HEK293 (cell line): ENCODE data around the gene POU2AF1.

Source experiments
- CTCF ChIA-PET: fragments of 350-600 bp; formaldehyde crosslinking; extraction: SDS; loops from one replicate; lab custom pipeline; 2021; ENCODE audit warnings: antibody characterized with exemption; lab: Yijun Ruan, JAX
- POLR2A ChIA-PET: fragments of 300-600 bp; formaldehyde crosslinking; extraction: SDS; loops from one replicate; lab custom pipeline; 2020; ENCODE audit warnings: antibody characterized with exemption, inconsistent platforms; lab: Yijun Ruan, JAX
- H3K27ac ChIP-seq: fragments of 200-500 bp; sonication (Bioruptor generic); 2 replicates; pipeline ENCODE4 v1.5.1; 2014; ENCODE audit warnings: low read depth, low read length, control low read depth, inconsistent platforms; ENCODE audit errors: extremely low read depth
- H3K36me3 ChIP-seq, 2 experiments: fragments of 200-500 bp in 1 of 2; sonication (Bioruptor generic) in 1 of 2; 1 replicate in 1 of 2; 2 replicates in 1 of 2; pipeline ENCODE4 v1.5.1; 2014 to 2017; ENCODE audit warnings: inconsistent platforms in 2 of 2, low read length in 2 of 2; ENCODE audit not compliant: control insufficient read depth in 2 of 2, insufficient read depth in 1 of 2
- H3K4me1 ChIP-seq: fragments of 200-500 bp; sonication (Bioruptor generic); 2 replicates; pipeline ENCODE4 v1.5.1; 2014; ENCODE audit warnings: mild to moderate bottlenecking, low read length, inconsistent platforms; ENCODE audit not compliant: control insufficient read depth, insufficient read depth
- H3K4me3 ChIP-seq: 2 replicates; pipeline ENCODE4 v1.5.1; 2011; ENCODE audit warnings: low read depth, mild to moderate bottlenecking, control low read depth, low read length, moderate library complexity
- H3K9me3 ChIP-seq: fragments of 200-500 bp; sonication (Bioruptor generic); 2 replicates; pipeline ENCODE4 v1.5.1; 2014; ENCODE audit warnings: low read depth, low read length, inconsistent platforms; ENCODE audit not compliant: control insufficient read depth, insufficient read depth
- EGR2 ChIP-seq: fragments of 450-650 bp; formaldehyde crosslinking; IDR thresholded peaks from 2 replicates; pipeline ENCODE4 v1.5.1; 2016; ENCODE audit warnings: low read depth, missing biosample characterization, missing genetic modification characterization
- SP7 ChIP-seq: fragments of 450-650 bp; formaldehyde crosslinking; IDR thresholded peaks from 2 replicates; pipeline ENCODE4 v1.5.1; 2016; ENCODE audit warnings: missing biosample characterization, missing genetic modification characterization
- TRIM28 ChIP-seq: IDR thresholded peaks from 2 replicates; pipeline ENCODE4 v1.6.1; 2011; ENCODE audit warnings: low read length, control low read depth, borderline replicate concordance
- ZNF175 ChIP-seq: fragments of 450-650 bp; formaldehyde crosslinking; IDR thresholded peaks from 2 replicates; pipeline ENCODE4 v1.5.1; 2016; ENCODE audit warnings: missing biosample characterization, missing genetic modification characterization
- ZNF184 ChIP-seq: fragments of 450-650 bp; IDR thresholded peaks from 2 replicates; pipeline ENCODE4 v1.5.1; 2018; ENCODE audit warnings: missing biosample characterization, mild to moderate bottlenecking, missing genetic modification characterization
- ZNF223 ChIP-seq: fragments of 450-650 bp; formaldehyde crosslinking; IDR thresholded peaks from 2 replicates; pipeline ENCODE4 v1.5.1; 2016; ENCODE audit warnings: missing biosample characterization, missing genetic modification characterization
- ZNF302 ChIP-seq: fragments of 450-650 bp; formaldehyde crosslinking; IDR thresholded peaks from 2 replicates; pipeline ENCODE4 v1.5.1; 2016; ENCODE audit warnings: missing biosample characterization, missing genetic modification characterization, low read depth
- ZNF335 ChIP-seq: fragments of 450-650 bp; formaldehyde crosslinking; conservative IDR thresholded peaks from 2 replicates; pipeline ENCODE4 v1.5.1; 2016; ENCODE audit warnings: missing biosample characterization, missing genetic modification characterization
- ZNF366 ChIP-seq: fragments of 450-650 bp; formaldehyde crosslinking; conservative IDR thresholded peaks from 2 replicates; pipeline ENCODE4 v1.5.1; 2016; ENCODE audit warnings: missing biosample characterization, missing genetic modification characterization
- ZNF548 ChIP-seq: fragments of 450-650 bp; formaldehyde crosslinking; IDR thresholded peaks from 2 replicates; pipeline ENCODE4 v1.5.1; 2016; ENCODE audit warnings: missing biosample characterization, missing genetic modification characterization
- ZNF561 ChIP-seq: fragments of 450-650 bp; IDR thresholded peaks from 2 replicates; pipeline ENCODE4 v1.5.1; 2018; ENCODE audit warnings: missing biosample characterization, missing genetic modification characterization, borderline replicate concordance
- ZNF600 ChIP-seq: fragments of 450-650 bp; formaldehyde crosslinking; IDR thresholded peaks from 2 replicates; pipeline ENCODE4 v1.5.1; 2016; ENCODE audit warnings: missing biosample characterization, missing genetic modification characterization
- ZNF621 ChIP-seq: fragments of 450-650 bp; formaldehyde crosslinking; IDR thresholded peaks from 2 replicates; pipeline ENCODE4 v1.5.1; 2017; ENCODE audit warnings: missing biosample characterization, missing genetic modification characterization
- ZNF654 ChIP-seq: fragments of 450-650 bp; formaldehyde crosslinking; IDR thresholded peaks from 2 replicates; pipeline ENCODE4 v1.5.1; 2016; ENCODE audit warnings: low read depth, missing biosample characterization, missing genetic modification characterization
- ZNF658 ChIP-seq: fragments of 450-650 bp; formaldehyde crosslinking; IDR thresholded peaks from 2 replicates; pipeline ENCODE4; 2016; ENCODE audit warnings: missing biosample characterization, missing genetic modification characterization
- ZNF776 ChIP-seq: fragments of 450-650 bp; formaldehyde crosslinking; IDR thresholded peaks from 2 replicates; pipeline ENCODE4 v1.5.0; 2017; ENCODE audit warnings: missing biosample characterization, missing genetic modification characterization, borderline replicate concordance
- ZNF791 ChIP-seq: fragments of 450-650 bp; formaldehyde crosslinking; IDR thresholded peaks from 2 replicates; pipeline ENCODE4 v1.5.1; 2016; ENCODE audit warnings: missing biosample characterization, missing genetic modification characterization
- TF ChIP-seq, protein P1 (sequence below): fragments of 450-650 bp; formaldehyde crosslinking; IDR thresholded peaks from 2 replicates; pipeline ENCODE4 v1.5.1; 2016; ENCODE audit warnings: missing biosample characterization, missing genetic modification characterization
- TF ChIP-seq, protein P2 (sequence below): fragments of 450-650 bp; formaldehyde crosslinking; IDR thresholded peaks from 2 replicates; pipeline ENCODE4 v1.5.1; 2016; ENCODE audit warnings: missing biosample characterization, missing genetic modification characterization, low read depth
- TF ChIP-seq, protein P3 (sequence below): fragments of 450-650 bp; formaldehyde crosslinking; IDR thresholded peaks from 2 replicates; pipeline ENCODE4 v1.5.1; 2016; ENCODE audit warnings: missing biosample characterization, missing genetic modification characterization
- TF ChIP-seq, protein P4 (sequence below): fragments of 450-650 bp; formaldehyde crosslinking; IDR thresholded peaks from 2 replicates; pipeline ENCODE4 v1.5.1; 2016; ENCODE audit warnings: missing biosample characterization, missing genetic modification characterization
- TF ChIP-seq, protein P5 (sequence below): fragments of 450-650 bp; formaldehyde crosslinking; IDR thresholded peaks from 2 replicates; pipeline ENCODE4 v1.5.0; 2017; ENCODE audit warnings: missing biosample characterization, missing genetic modification characterization, borderline replicate concordance

POU2AF1 gene

DNA sequence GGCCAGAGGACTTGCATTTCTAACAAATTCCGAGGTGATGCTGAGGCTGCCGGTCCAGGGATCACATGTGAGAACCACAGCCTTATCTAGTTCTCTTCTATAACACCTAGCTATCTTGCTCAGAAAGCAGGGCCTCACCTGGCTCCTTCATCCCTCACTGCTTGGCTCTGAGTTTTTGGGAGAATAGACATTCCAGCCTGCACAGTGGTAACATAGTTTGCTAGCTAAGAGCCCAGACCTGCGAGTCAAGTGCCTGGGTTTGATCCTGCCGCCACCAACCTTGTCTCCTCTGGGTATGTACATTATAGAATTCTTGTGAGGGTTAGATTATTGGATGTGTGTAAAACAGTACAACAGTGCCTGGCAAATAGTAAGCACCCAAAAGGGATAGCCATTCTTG, 13.5 kb upstream of the POU2AF1 start (continued):
- TF ChIP-seq, protein P1, sequence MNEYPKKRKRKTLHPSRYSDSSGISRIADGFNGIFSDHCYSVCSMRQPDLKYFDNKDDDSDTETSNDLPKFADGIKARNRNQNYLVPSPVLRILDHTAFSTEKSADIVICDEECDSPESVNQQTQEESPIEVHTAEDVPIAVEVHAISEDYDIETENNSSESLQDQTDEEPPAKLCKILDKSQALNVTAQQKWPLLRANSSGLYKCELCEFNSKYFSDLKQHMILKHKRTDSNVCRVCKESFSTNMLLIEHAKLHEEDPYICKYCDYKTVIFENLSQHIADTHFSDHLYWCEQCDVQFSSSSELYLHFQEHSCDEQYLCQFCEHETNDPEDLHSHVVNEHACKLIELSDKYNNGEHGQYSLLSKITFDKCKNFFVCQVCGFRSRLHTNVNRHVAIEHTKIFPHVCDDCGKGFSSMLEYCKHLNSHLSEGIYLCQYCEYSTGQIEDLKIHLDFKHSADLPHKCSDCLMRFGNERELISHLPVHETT (tag by site-specific recombination) = no peak
- TF ChIP-seq ZNF791 (tag by site-specific recombination) (no peak), ZNF658 (tag by site-specific recombination) (no peak), SP7 (tag by site-specific recombination) (no peak)
- TF ChIP-seq, protein P2, sequence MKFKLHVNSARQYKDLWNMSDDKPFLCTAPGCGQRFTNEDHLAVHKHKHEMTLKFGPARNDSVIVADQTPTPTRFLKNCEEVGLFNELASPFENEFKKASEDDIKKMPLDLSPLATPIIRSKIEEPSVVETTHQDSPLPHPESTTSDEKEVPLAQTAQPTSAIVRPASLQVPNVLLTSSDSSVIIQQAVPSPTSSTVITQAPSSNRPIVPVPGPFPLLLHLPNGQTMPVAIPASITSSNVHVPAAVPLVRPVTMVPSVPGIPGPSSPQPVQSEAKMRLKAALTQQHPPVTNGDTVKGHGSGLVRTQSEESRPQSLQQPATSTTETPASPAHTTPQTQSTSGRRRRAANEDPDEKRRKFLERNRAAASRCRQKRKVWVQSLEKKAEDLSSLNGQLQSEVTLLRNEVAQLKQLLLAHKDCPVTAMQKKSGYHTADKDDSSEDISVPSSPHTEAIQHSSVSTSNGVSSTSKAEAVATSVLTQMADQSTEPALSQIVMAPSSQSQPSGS (tag by site-specific recombination) = no peak
- TF ChIP-seq, protein P3, sequence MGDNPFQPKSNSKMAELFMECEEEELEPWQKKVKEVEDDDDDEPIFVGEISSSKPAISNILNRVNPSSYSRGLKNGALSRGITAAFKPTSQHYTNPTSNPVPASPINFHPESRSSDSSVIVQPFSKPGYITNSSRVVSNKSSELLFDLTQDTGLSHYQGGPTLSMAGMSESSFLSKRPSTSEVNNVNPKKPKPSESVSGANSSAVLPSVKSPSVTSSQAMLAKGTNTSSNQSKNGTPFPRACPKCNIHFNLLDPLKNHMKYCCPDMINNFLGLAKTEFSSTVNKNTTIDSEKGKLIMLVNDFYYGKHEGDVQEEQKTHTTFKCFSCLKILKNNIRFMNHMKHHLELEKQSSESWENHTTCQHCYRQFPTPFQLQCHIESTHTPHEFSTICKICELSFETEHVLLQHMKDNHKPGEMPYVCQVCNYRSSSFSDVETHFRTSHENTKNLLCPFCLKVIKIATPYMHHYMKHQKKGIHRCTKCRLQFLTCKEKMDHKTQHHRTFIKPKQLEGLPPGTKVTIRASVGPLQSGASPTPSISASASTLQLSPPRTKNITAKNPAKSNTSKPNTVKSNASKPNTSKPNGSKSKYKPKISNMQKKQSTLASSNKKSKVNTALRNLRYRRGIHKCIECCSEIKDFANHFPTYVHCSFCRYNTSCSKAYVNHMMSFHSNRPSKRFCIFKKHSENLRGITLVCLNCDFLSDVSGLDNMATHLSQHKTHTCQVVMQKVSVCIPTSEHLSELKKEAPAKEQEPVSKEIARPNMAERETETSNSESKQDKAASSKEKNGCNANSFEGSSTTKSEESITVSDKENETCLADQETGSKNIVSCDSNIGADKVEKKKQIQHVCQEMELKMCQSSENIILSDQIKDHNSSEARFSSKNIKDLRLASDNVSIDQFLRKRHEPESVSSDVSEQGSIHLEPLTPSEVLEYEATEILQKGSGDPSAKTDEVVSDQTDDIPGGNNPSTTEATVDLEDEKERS (tag by site-specific recombination) = no peak
- TF ChIP-seq, all 188 proteins: peak for 0

DNA sequence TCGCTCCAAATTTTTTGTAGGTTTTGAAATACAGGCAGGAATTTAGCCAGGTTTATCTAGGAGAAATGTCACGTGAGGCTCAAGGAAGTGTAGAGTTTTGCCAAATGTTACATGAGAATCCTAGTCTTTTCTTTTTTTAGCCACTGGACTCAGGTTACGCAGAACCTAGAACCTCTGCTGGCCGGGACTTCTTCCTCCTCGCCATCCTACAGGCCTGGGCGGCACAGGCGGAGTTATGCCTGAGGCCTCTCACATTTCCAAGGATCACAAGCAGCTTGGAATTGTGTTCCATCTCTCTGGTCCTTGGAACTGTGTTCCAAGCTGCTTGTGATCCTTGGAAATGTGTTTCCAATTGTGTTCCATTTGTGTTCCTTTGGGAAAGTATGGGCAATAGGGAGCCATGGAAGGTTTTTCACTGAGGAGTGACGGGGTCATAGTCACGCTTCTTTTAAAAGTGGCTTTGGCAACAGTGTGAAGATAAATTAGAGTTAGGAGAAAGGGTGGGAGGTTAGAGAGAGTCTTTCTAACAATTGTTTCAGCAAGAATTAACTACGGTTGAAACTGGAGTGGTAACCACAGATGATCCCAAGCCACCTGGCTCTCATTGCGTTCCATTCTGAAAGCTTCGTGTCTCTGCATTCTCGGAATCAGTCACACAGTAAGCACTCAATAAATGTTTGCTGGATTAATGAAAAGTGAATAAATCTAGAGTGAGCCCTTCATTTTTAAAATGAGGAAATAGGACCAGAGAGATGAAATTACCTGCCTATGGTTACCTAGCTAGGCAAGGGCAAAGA, 12.5 kb upstream of the POU2AF1 start:
- Histone ChIP-seq H3K27ac (no peak overlapping the region), H3K4me1 (no peaks in the 10 kb centered on the region), H3K9me3 (no peaks in the 10 kb centered on the region), H3K4me3 (no peak overlapping the region), H3K36me3 (no peaks in the 10 kb centered on the region)
- ChIA-PET POLR2A (no interaction called here), CTCF (interaction anchor here (0.7 to 0.9 kb wide), 2 partner anchors 8 to 38 kb away, joined by 3 to 5 read pairs; no protein-coding TSS in a partner anchor)
- TF ChIP-seq, protein P4, sequence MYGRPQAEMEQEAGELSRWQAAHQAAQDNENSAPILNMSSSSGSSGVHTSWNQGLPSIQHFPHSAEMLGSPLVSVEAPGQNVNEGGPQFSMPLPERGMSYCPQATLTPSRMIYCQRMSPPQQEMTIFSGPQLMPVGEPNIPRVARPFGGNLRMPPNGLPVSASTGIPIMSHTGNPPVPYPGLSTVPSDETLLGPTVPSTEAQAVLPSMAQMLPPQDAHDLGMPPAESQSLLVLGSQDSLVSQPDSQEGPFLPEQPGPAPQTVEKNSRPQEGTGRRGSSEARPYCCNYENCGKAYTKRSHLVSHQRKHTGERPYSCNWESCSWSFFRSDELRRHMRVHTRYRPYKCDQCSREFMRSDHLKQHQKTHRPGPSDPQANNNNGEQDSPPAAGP = no peak
- TF ChIP-seq TRIM28 (no peak), ZNF561 (tag by site-specific recombination) (no peak)

DNA sequence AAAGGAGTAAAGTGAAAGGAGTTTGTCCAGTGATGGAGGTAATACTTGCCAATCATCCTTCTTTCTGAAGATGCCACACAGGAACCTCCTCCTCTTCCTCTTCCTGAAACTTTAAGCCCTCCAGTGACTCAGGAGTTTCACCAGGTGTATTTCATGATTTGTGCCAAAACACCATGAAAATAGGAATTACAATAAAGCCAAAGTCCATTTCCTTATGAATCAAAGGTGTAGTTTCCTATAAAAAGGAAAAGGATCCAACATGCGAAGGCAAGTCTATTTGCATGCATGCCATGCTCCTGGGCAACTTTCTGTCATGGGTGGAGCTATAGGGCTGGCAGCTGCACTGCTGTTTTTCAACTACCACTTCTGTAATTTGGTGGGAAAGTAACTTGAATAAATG, 9.8 kb upstream of the POU2AF1 start:
- no peak overlapping the region for H3K4me3 ChIP-seq
- H3K36me3 ChIP-seq = no peaks in the 10 kb centered on the region
- ChIA-PET POLR2A (no interaction called here), CTCF (interaction anchor here (0.6 kb wide), 1 partner anchor 448 kb away, joined by 6 read pairs; no protein-coding TSS in a partner anchor)
- TF ChIP-seq ZNF184 (tag by site-specific recombination) (no peak), ZNF302 (tag by site-specific recombination) (no peak), ZNF223 (tag by site-specific recombination) (no peak), ZNF366 (tag by site-specific recombination) (no peak), ZNF335 (no peak), ZNF654 (no peak), ZNF600 (tag by site-specific recombination) (no peak), ZNF621 (tag by site-specific recombination) (no peak), ZNF776 (tag by site-specific recombination) (no peak), ZNF175 (tag by site-specific recombination) (no peak), ZNF548 (no peak), EGR2 (tag by site-specific recombination) (no peak)
- TF ChIP-seq, protein P5, sequence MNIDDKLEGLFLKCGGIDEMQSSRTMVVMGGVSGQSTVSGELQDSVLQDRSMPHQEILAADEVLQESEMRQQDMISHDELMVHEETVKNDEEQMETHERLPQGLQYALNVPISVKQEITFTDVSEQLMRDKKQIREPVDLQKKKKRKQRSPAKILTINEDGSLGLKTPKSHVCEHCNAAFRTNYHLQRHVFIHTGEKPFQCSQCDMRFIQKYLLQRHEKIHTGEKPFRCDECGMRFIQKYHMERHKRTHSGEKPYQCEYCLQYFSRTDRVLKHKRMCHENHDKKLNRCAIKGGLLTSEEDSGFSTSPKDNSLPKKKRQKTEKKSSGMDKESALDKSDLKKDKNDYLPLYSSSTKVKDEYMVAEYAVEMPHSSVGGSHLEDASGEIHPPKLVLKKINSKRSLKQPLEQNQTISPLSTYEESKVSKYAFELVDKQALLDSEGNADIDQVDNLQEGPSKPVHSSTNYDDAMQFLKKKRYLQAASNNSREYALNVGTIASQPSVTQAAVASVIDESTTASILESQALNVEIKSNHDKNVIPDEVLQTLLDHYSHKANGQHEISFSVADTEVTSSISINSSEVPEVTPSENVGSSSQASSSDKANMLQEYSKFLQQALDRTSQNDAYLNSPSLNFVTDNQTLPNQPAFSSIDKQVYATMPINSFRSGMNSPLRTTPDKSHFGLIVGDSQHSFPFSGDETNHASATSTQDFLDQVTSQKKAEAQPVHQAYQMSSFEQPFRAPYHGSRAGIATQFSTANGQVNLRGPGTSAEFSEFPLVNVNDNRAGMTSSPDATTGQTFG (tag by site-specific recombination) = no peak
- H3K9me3 ChIP-seq = no peaks in the 10 kb centered on the region
- H3K4me1 ChIP-seq = no peaks in the 10 kb centered on the region
- H3K27ac ChIP-seq = no peak overlapping the region
